HCT116 (cell line): ENCODE results near the gene ABCA5.

Source experiments
- CTCF ChIP-seq, 3 experiments: fragments of 200-600 bp in 1 of 3; sonication (generic) in 1 of 3; IDR thresholded peaks in 2 of 3; conservative IDR thresholded peaks in 1 of 3; 2 replicates each; pipeline ENCODE4 v1.5.1; 2012 to 2017; ENCODE audit warnings: low read depth in 2 of 3, low read length in 2 of 3, antibody characterized with exemption in 1 of 3, borderline replicate concordance in 1 of 3, control low read depth in 1 of 3, mild to moderate bottlenecking in 1 of 3, mixed read lengths in 1 of 3, mixed run types in 1 of 3, moderate library complexity in 1 of 3; ENCODE audit not compliant: insufficient read depth in 1 of 3
- EZH2phosphoT487 ChIP-seq: fragments of 200-600 bp; IDR thresholded peaks from 2 replicates; pipeline ENCODE4 v1.6.1; 2018; ENCODE audit warnings: antibody characterized with exemption, borderline replicate concordance
- SP1 ChIP-seq: IDR thresholded peaks from 2 replicates; pipeline ENCODE4 v1.6.1; 2012; ENCODE audit warnings: low read depth
- ZNF274 ChIP-seq: fragments of 200-500 bp; sonication (Bioruptor generic); IDR thresholded peaks from 2 replicates; pipeline ENCODE4 v1.6.1; 2014; ENCODE audit warnings: mild to moderate bottlenecking, low read depth, low read length, inconsistent platforms

GRCh38 chr17:69367298-69367697 is 40.4 kb upstream of the ABCA5 start:
- TF ChIP-seq EZH2phosphoT487 (no peak), CTCF (IDR thresholded peaks at IDR 0.05 in 2 of 3, conservative IDR thresholded peaks at IDR 0.05 in 1 of 3; ENCODE audit: borderline replicate concordance in 1 of 3, insufficient read depth in 1 of 3, low read depth in 2 of 3, low read length in 2 of 3) (no peak), ZNF274 (no peak), SP1 (no peak)
